HEK293 (cell line): Measurements from ENCODE around the gene NIT1.

Source experiments
- YY2 ChIP-seq: fragments of 450-650 bp; formaldehyde crosslinking; IDR thresholded peaks from 2 replicates; pipeline ENCODE4 v1.5.1; 2016; ENCODE audit warnings: missing biosample characterization, missing genetic modification characterization
- ZNF184 ChIP-seq: fragments of 450-650 bp; IDR thresholded peaks from 2 replicates; pipeline ENCODE4 v1.5.1; 2018; ENCODE audit warnings: missing biosample characterization, mild to moderate bottlenecking, missing genetic modification characterization
- ZNF707 ChIP-seq: fragments of 450-650 bp; formaldehyde crosslinking; IDR thresholded peaks from 2 replicates; pipeline ENCODE4 v1.5.1; 2016; ENCODE audit warnings: missing biosample characterization, missing genetic modification characterization

DNA sequence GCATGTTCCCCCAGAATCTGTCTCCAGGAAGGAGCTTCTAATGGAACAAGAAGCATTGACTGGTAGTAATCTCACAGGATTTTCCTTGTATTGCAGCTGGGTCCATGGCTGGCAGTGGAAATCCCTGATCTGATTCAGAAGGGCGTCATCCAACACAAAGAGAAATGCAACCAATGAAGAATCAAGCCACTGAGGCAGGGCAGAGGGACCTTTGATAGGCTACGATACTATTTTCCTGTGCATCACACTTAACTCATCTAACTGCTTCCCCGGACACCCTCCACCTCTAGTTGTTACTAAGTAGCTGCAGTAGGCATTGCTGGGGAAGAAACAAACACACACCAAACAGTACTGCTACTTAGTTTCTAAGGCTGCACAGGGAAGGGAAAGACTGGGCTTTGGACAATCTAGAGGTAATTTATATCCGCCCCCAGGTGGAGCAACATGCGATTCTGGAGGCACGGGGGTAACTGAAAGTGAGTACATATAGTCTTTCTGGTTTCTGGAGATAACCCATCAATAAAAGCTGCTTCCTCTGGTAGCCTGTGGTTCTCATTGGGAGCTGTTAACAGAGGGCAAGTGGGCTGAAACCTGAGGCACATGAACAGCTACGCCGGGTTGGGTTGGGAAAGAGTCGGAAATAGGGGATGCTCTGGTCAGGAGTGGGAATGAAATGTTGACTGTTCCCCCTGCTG lies 40.6 kb downstream of the NIT1 start:
- TF ChIP-seq ZNF184 (tag by site-specific recombination): no peak
- no peak for TF ChIP-seq YY2 (tag by site-specific recombination)
- TF ChIP-seq ZNF707: no peak
